GM12874 (cell line): ENCODE measurements around the gene RMDN2.

Experiments used
- CTCF ChIP-seq: IDR thresholded peaks from 2 replicates; pipeline ENCODE4 v1.5.1; 2011; ENCODE audit warnings: low read depth, mild to moderate bottlenecking, control low read depth, low read length, moderate library complexity; ENCODE audit not compliant: insufficient read depth

RMDN2 gene

GRCh38 chr2:38035968-38036367, 110.9 kb downstream of the RMDN2 start:
- no peak for TF ChIP-seq CTCF

DNA sequence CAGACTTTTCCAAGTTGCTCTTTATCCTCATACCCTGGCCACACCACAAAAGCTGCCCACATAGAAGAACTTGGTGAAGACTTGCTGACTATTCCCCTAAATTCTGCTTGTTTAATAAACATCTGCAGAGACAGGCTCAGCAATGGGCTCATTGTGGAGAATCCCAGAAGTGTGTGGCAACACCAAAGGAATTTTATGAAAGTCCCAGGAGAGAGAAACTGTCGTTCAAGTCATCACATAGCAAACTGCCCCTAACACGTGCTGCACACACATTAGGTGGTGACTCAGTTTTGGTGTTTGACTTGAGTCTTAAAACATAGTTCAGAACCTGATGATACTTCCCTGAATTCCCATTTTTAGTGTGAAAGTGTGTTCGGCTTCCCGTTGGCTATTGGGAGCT, 112.2 kb downstream of the RMDN2 start:
- TF ChIP-seq CTCF: no peak

DNA sequence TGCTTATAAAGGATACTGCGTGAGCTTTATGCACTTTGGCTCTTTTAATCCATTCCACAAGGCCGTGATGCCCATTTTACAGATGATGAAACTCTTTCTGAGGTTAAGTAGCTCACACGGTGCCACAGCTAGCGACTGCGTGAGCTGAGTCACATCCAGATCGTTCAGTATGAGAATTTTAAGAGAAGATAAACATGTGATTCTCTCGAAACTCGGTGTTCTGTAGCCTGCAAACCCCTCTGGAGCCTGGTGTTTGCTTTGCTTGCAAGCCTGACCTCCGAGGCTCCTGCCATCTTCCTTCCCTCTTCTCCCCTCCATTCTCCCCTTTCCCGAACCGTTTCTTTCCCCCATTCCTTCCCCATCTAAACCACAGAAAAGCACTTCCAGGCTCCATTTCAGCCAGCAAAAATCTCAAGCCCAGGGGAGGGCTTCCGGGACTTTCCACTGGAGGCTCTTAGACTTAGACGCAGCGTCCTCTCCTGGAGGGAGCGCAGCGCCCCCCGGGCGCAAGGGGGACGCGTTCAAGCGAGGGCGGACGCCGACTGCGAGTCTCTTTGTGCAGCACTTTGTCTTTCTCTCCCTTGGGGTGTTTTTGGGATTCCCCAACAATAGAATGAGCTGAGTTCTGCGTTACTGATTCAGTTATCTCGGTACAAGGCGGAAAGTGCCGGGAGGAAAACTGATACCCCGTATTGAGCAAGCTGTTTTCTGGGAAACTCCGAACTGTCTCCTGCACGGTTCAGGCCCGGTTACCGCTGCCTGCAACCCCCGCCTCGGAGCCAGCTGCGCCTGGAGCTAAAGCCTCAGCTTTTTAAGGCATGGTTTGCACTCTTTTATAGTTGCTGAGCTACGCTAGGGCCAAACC, 112.9 kb downstream of the RMDN2 start:
- TF ChIP-seq CTCF: peak; percentile 52

- no peak for TF ChIP-seq CTCF
Measured at GRCh38 chr2:38038682-38039081, 113.6 kb downstream of the RMDN2 start.

- no peak for TF ChIP-seq CTCF
Measured at GRCh38 chr2:38039121-38039910, 114.2 kb downstream of the RMDN2 start.

DNA sequence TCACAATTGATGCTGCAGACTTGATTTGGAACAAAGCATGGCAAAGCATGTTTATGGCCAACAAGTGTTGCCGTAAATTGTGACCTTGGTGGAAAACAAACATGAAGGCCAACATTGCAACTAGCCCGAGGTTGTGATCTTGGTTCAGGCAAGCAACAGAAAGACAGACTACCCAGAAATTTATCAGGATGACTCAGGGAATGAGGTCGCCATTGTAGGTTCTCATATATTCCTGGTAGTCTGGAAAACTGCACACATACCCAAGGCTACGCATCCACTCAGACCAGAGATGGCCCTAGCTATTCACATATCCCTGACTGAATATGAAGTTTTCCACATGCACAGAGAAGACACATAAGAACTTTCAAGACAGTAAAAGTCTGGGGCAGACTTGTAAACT, 120.7 kb downstream of the RMDN2 start:
- TF ChIP-seq CTCF: no peak

DNA sequence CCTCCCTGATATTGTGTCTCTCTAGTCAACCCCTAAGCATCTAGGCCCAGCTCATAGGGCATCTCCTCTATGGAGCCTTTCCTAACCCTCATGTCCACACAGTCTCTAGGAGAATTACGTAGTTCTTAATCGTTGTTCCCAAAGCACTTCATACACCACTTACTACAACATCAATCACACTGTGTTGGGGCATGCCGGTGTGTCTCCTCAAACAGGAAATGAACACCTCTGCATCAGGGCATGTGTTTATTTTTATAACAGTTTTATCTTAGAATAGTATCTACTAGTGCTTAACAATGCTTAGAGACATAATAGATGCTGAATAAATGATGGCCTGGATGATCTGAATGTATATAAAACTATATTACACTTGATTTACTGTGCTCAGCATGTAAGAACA, 131.1 kb downstream of the RMDN2 start:
- TF ChIP-seq CTCF: no peak
